H1 (cell line): ENCODE data around the gene DGKI. TPM values are rescaled to one million over a fixed set of nuclear protein-coding genes. Genes with fewer than 3 reads are reported as not detected.
A peak's percentile ranks its signal among the peaks of the same experiment; 100 is the strongest.

Experiments used
- CTCF ChIA-PET: fragments of 300-600 bp; sonication (Branson Sonifier 250); formaldehyde crosslinking; loops from one replicate; lab custom pipeline; 2021; ENCODE audit not compliant: partially characterized antibody; lab: Charles Lee
- POLR2A ChIA-PET: fragments of 300-600 bp; sonication (Branson Sonifier 250); formaldehyde crosslinking; loops from one replicate; lab custom pipeline; 2021; ENCODE audit warnings: inconsistent platforms; ENCODE audit not compliant: partially characterized antibody; lab: Charles Lee
- DNase-seq, 2 experiments: peaks; one replicate each; pipeline versions ENCODE4 v3.0.0 to v3.0.0-alpha.2; 2010 to 2022; ENCODE audit warnings: low spot score in 2 of 2, low read depth in 1 of 2, mixed read lengths in 1 of 2
- FAIRE-seq: peaks from 2 replicates; lab custom pipeline; 2011; peaks lifted over from hg19 to GRCh38; lab: Jason Lieb, UNC
- H2AFZ ChIP-seq: 2 replicates; pipeline ENCODE4 v1.8.1; 2012; ENCODE audit warnings: low read length, inconsistent platforms
- H2AK5ac ChIP-seq: 2 replicates; pipeline ENCODE4 v1.6.1; 2013; ENCODE audit warnings: low read depth, low read length
- H2BK120ac ChIP-seq: replicated peaks from 2 replicates; pipeline ENCODE3; 2013; ENCODE audit warnings: low read depth, low read length, inconsistent platforms
- H2BK12ac ChIP-seq: 2 replicates; pipeline ENCODE4 v1.6.1; 2013; ENCODE audit warnings: low read depth, low read length
- H2BK15ac ChIP-seq: 2 replicates; pipeline ENCODE4 v1.6.1; 2013; ENCODE audit warnings: low read length
- H2BK20ac ChIP-seq: 2 replicates; pipeline ENCODE4 v1.6.1; 2013; ENCODE audit warnings: low read length
- H2BK5ac ChIP-seq: 2 replicates; pipeline ENCODE4 v1.6.1; 2013; ENCODE audit warnings: low read depth, low read length
- H3K14ac ChIP-seq: 2 replicates; pipeline ENCODE4 v1.6.1; 2013; ENCODE audit warnings: inconsistent platforms; ENCODE audit not compliant: insufficient read length
- H3K18ac ChIP-seq: 2 replicates; pipeline ENCODE4 v1.6.1; 2013; ENCODE audit warnings: low read length; ENCODE audit errors: extremely low read depth
- H3K23ac ChIP-seq: 2 replicates; pipeline ENCODE4 v1.6.1; 2013; ENCODE audit warnings: inconsistent platforms; ENCODE audit not compliant: insufficient read length
- H3K23me2 ChIP-seq: 2 replicates; pipeline ENCODE4 v1.6.1; 2013; ENCODE audit warnings: low read depth, low read length
- H3K27ac ChIP-seq: 2 replicates; pipeline ENCODE4 v1.6.1; 2011; ENCODE audit warnings: low read depth, low read length, inconsistent platforms
- H3K27me3 ChIP-seq, 4 experiments: replicated peaks in 1 of 4; 1 replicate in 1 of 4; 2 replicates in 3 of 4; pipeline versions ENCODE4 v1.6.1 to v1.8.1; 2011 to 2013; ENCODE audit warnings: low read length in 3 of 4, mild to moderate bottlenecking in 3 of 4, inconsistent platforms in 2 of 4, mixed read lengths in 2 of 4, moderate library complexity in 1 of 4; ENCODE audit not compliant: control insufficient read depth in 3 of 4, insufficient read depth in 3 of 4; ENCODE audit errors: extremely low read depth in 1 of 4
- H3K36me3 ChIP-seq, 4 experiments: 2 replicates each; pipeline versions ENCODE4 v1.6.1 to v1.8.1; 2011 to 2013; ENCODE audit warnings: mild to moderate bottlenecking in 4 of 4, low read length in 3 of 4, moderate library complexity in 2 of 4, control low read depth in 1 of 4, inconsistent platforms in 1 of 4; ENCODE audit not compliant: insufficient read depth in 4 of 4, control insufficient read depth in 2 of 4
- H3K4ac ChIP-seq: replicated peaks from 2 replicates; pipeline ENCODE3; 2013; ENCODE audit warnings: low read length, low read depth, mixed read lengths, inconsistent platforms; ENCODE audit not compliant: insufficient read length
- H3K4me1 ChIP-seq, 4 experiments: replicated peaks in 1 of 4; 1 replicate in 1 of 4; 2 replicates in 3 of 4; pipeline versions ENCODE4 v1.6.1 to v1.8.1; 2011 to 2013; ENCODE audit warnings: low read length in 3 of 4, inconsistent platforms in 2 of 4, mixed read lengths in 1 of 4; ENCODE audit not compliant: insufficient read depth in 4 of 4, control insufficient read depth in 3 of 4
- H3K4me2 ChIP-seq, 2 experiments: 2 replicates each; pipeline versions ENCODE4 v1.6.1 to v1.8.1; 2011 to 2013; ENCODE audit warnings: low read depth in 2 of 2, low read length in 2 of 2, control low read depth in 1 of 2, inconsistent platforms in 1 of 2, mild to moderate bottlenecking in 1 of 2; ENCODE audit not compliant: insufficient read depth in 1 of 2
- H3K4me3 ChIP-seq, 4 experiments: fragments of 200-600, 300-600 bp in 1 of 4; sonication (generic), shearing (Covaris generic), sonication (Bioruptor Twin) in 1 of 4; 2 replicates each; pipeline versions ENCODE4 v1.5.1 to v1.8.1; 2011 to 2016; ENCODE audit warnings: low read length in 4 of 4, low read depth in 3 of 4, control low read depth in 2 of 4, inconsistent platforms in 2 of 4, mild to moderate bottlenecking in 2 of 4, mixed read lengths in 1 of 4, moderate library complexity in 1 of 4; ENCODE audit not compliant: insufficient read depth in 2 of 4; ENCODE audit errors: extremely low read depth in 1 of 4
- H3K56ac ChIP-seq: replicated peaks from 2 replicates; pipeline ENCODE3; 2013; ENCODE audit warnings: low read depth, mild to moderate bottlenecking, mixed read lengths, low read length, inconsistent platforms; ENCODE audit not compliant: insufficient read length
- H3K79me1 ChIP-seq: 2 replicates; pipeline ENCODE4 v1.6.1; 2013; ENCODE audit warnings: low read depth, low read length, control low read depth
- H3K79me2 ChIP-seq, 2 experiments: 2 replicates each; pipeline versions ENCODE4 v1.6.1 to v1.8.1; 2012 to 2013; ENCODE audit warnings: low read length in 2 of 2, mild to moderate bottlenecking in 2 of 2, inconsistent platforms in 1 of 2; ENCODE audit not compliant: insufficient read depth in 2 of 2, control insufficient read depth in 1 of 2
- H3K9ac ChIP-seq, 4 experiments: replicated peaks in 1 of 4; 1 replicate in 1 of 4; 2 replicates in 3 of 4; pipeline versions ENCODE4 v1.6.1 to v1.8.1; 2011 to 2013; ENCODE audit warnings: low read depth in 3 of 4, low read length in 3 of 4, control low read depth in 2 of 4, mild to moderate bottlenecking in 2 of 4, moderate library complexity in 2 of 4, inconsistent platforms in 1 of 4; ENCODE audit errors: extremely low read depth in 1 of 4
- H3K9me3 ChIP-seq, 2 experiments: 2 replicates each; pipeline versions ENCODE4 v1.6.1 to v1.8.1; 2012 to 2013; ENCODE audit warnings: mild to moderate bottlenecking in 2 of 2, moderate library complexity in 2 of 2, control low read depth in 1 of 2, inconsistent platforms in 1 of 2, low read depth in 1 of 2, low read length in 1 of 2, mixed read lengths in 1 of 2; ENCODE audit not compliant: insufficient read depth in 2 of 2
- H4K20me1 ChIP-seq, 2 experiments: replicated peaks in 1 of 2; 2 replicates each; pipeline versions ENCODE3 to v1.8.1; 2011 to 2013; ENCODE audit warnings: inconsistent platforms in 2 of 2, low read length in 2 of 2, mild to moderate bottlenecking in 1 of 2; ENCODE audit not compliant: insufficient read depth in 2 of 2, control insufficient read depth in 1 of 2
- H4K5ac ChIP-seq: 2 replicates; pipeline ENCODE4 v1.6.1; 2013; ENCODE audit warnings: low read length, low read depth, mixed read lengths, inconsistent platforms; ENCODE audit not compliant: insufficient read length
- H4K8ac ChIP-seq: 2 replicates; pipeline ENCODE4 v1.8.0; 2013; ENCODE audit warnings: mild to moderate bottlenecking, moderate library complexity, low read length, inconsistent platforms; ENCODE audit not compliant: insufficient read depth; ENCODE audit errors: extremely low read depth
- H4K91ac ChIP-seq: replicated peaks from 2 replicates; pipeline ENCODE3; 2013; ENCODE audit warnings: low read length, mixed read lengths, inconsistent platforms; ENCODE audit not compliant: insufficient read length
- CHD2 ChIP-seq: IDR thresholded peaks from 2 replicates; pipeline ENCODE4 v1.6.1; 2012; ENCODE audit warnings: low read length, improper control_type of control experiment
- GABPA ChIP-seq: IDR thresholded peaks from 2 replicates; pipeline ENCODE4 v1.6.1; 2011; ENCODE audit warnings: mild to moderate bottlenecking, low read length, moderate library complexity, borderline replicate concordance; ENCODE audit not compliant: insufficient read depth
- KDM1A ChIP-seq: fragments of 200-600, 300-600 bp; sonication (generic); IDR thresholded peaks from 2 replicates; pipeline ENCODE4 v1.7.1; 2016; ENCODE audit warnings: mild to moderate bottlenecking, low read length, borderline replicate concordance
- RAD21 ChIP-seq, 2 experiments: IDR thresholded peaks in 1 of 2; conservative IDR thresholded peaks in 1 of 2; 2 replicates each; pipeline ENCODE4 v1.6.1; 2011; ENCODE audit warnings: low read depth in 2 of 2, low read length in 2 of 2, improper control_type of control experiment in 1 of 2, inconsistent platforms in 1 of 2, mild to moderate bottlenecking in 1 of 2, moderate library complexity in 1 of 2
- YY1 ChIP-seq: IDR thresholded peaks from 2 replicates; pipeline ENCODE4 v1.6.1; 2011; ENCODE audit warnings: low read depth, mild to moderate bottlenecking, low read length
- WGBS, 2 experiments: shearing (Covaris generic) in 1 of 2; methylation state at CpG; one replicate each; pipeline versions ENCODE4 v1.1.6 to v1.1.7; 2013 to 2015; ENCODE audit warnings: low lambda C conversion rate in 2 of 2, mixed read lengths in 2 of 2, inconsistent platforms in 1 of 2, low coverage in 1 of 2, missing lambda C conversion rate in 1 of 2; ENCODE audit not compliant: insufficient replicate concordance in 2 of 2, insufficient coverage in 1 of 2, insufficient read length in 1 of 2; ENCODE audit errors: extremely low coverage in 1 of 2, missing lambda C conversion rate in 1 of 2; 5-methylcytosine and 5-hydroxymethylcytosine counted together
- polyA plus RNA-seq, 7 experiments: library from polyadenylated mRNA; depleted of rRNA in 3 of 7; stranded (reverse) in 5 of 7; unstranded in 2 of 7; fragments of >200 nt in 5 of 7; fragments of 200-250 nt in 2 of 7; gene quantifications; 1 replicate in 5 of 7; 2 replicates in 1 of 7; 4 replicates in 1 of 7; pipeline versions ENCODE4 v1.2.1 to v1.2.3, GENCODE V29; 2011 to 2013; ENCODE audit warnings: missing spikeins in 2 of 7, mixed read lengths in 2 of 7
- total RNA-seq: library from RNA; stranded (reverse); fragmentation: NEBNext Ultra II Directional; extraction: Animal tissue kit (Norgen Biotek cat#: 25700); gene quantifications from 2 replicates; pipeline ENCODE4 v1.2.1, GENCODE V29; 2021
- TF ChIP-seq, protein P1 (sequence below), 3 experiments: IDR thresholded peaks; 1 replicate in 2 of 3; 2 replicates in 1 of 3; pipeline versions ENCODE4 v1.5.1 to v1.6.1; 2011; ENCODE audit warnings: low read length in 3 of 3, mild to moderate bottlenecking in 3 of 3, inconsistent platforms in 2 of 3, low read depth in 1 of 3, moderate library complexity in 1 of 3; ENCODE audit not compliant: insufficient read depth in 1 of 3; ENCODE audit errors: control extremely low read depth in 1 of 3

The DGKI gene
- total and polyA plus RNA-seq, 2 of the 8 experiments (the other 6 are each of a cell fraction or from before 2014, with no cell fraction given): 0.20 to 0.71 TPM

DNA sequence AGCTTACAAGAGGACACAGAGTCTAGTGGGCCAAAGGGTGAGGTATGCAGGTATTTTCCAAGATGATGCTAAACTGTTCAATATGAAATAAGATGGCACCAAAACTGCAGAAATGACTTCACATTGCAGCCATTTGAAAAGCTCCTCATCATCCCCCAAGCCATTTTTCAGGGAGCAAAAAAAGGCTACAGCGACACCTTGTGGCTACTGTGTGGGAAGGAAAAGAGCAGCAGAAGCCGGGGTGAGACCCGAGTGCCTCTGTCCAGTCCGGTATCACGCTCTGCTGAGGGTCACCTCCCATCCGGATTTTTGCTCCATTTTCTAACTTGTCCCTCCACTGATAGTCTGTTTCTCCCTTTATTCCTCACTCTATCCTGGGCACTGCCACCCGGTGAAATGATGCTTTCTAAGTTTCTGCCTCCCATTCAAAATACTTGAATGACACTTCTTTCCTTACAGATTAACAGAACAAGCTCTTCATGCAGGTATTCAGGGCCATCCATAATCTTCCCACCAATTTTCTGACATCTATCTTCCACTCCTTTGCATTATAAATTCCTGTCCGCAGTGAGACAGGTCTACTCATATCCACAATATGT lies 220.2 kb downstream of the DGKI start:
- ChIA-PET CTCF (interaction anchor here (0.6 to 6.6 kb wide), 34 partner anchors 9 to 1544 kb away, joined by 3 to 91 read pairs (median 4); no protein-coding TSS in a partner anchor), POLR2A (interaction anchor here (1.0 kb wide), 1 partner anchor 21 kb away, joined by 3 read pairs; no protein-coding TSS in a partner anchor)
- Histone ChIP-seq H4K91ac (no peak overlapping the region), H3K27ac (no peak overlapping the region), H3K56ac (no peak overlapping the region), H3K23ac (no peak overlapping the region), H3K4me1 (no peaks in the 10 kb centered on the region), H2AK5ac (no peak overlapping the region), H3K4ac (no peak overlapping the region), H2BK15ac (no peak overlapping the region), H4K8ac (no peak overlapping the region), H2BK12ac (no peak overlapping the region), H3K4me3 (no peak overlapping the region), H3K9ac (no peak overlapping the region), H3K14ac (no peak overlapping the region), H2BK5ac (no peak overlapping the region), H4K5ac (no peak overlapping the region), H3K79me2 (no peaks in the 10 kb centered on the region), H2BK120ac (no peak overlapping the region), H3K4me2 (no peak overlapping the region), H3K18ac (no peak overlapping the region), H2BK20ac (no peak overlapping the region), H4K20me1 (no peaks in the 10 kb centered on the region), H3K79me1 (no peaks in the 10 kb centered on the region), H2AFZ (peak overlapping the region; percentile 92; the same call in 1 of the 2 replicates), H3K9me3 (0 out of 4 replicates have a peak, but pooled peaks cover 0 to 3% of the 10 kb centered on the region in 2 experiments), H3K23me2 (no peaks in the 10 kb centered on the region; the same call in 1 of the 2 replicates), H3K27me3 (no peaks in the 10 kb centered on the region), H3K36me3 (no peaks in the 10 kb centered on the region)
- DNase-seq (peak in 1 of 2 experiments; percentile 85), FAIRE-seq (peak; percentile 94)
- no peak for TF ChIP-seq GABPA
- peak; percentile 80 to 88 for TF ChIP-seq RAD21 (IDR thresholded peaks at IDR 0.05 in 1 of 2, conservative IDR thresholded peaks at IDR 0.05 in 1 of 2; ENCODE audit: low read depth in 2 of 2, low read length in 2 of 2)
- TF ChIP-seq KDM1A: no peak
- TF ChIP-seq, protein P1, sequence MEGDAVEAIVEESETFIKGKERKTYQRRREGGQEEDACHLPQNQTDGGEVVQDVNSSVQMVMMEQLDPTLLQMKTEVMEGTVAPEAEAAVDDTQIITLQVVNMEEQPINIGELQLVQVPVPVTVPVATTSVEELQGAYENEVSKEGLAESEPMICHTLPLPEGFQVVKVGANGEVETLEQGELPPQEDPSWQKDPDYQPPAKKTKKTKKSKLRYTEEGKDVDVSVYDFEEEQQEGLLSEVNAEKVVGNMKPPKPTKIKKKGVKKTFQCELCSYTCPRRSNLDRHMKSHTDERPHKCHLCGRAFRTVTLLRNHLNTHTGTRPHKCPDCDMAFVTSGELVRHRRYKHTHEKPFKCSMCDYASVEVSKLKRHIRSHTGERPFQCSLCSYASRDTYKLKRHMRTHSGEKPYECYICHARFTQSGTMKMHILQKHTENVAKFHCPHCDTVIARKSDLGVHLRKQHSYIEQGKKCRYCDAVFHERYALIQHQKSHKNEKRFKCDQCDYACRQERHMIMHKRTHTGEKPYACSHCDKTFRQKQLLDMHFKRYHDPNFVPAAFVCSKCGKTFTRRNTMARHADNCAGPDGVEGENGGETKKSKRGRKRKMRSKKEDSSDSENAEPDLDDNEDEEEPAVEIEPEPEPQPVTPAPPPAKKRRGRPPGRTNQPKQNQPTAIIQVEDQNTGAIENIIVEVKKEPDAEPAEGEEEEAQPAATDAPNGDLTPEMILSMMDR (IDR thresholded peaks at IDR 0.05; ENCODE audit: control extremely low read depth in 1 of 3, insufficient read depth in 1 of 3, low read depth in 1 of 3, low read length in 3 of 3): peak; percentile 71 to 92 (median 89)
- TF ChIP-seq CHD2: no peak
- TF ChIP-seq YY1: peak; percentile 72; the same call in 1 of the 2 replicates
- 40% methylated on average over 8 of the region's 8 CpGs; no CpG with 5 or more reads in 1 of the 2 experiments for WGBS, 2 experiments
